ENCODE data around the gene PEX14. TPM values are rescaled to one million over a fixed set of nuclear protein-coding genes. Genes with fewer than 3 reads are reported as not detected.

PEX14 gene
- total and polyA plus RNA-seq, 2 experiments from 2014 or later = 10.0 to 20.9 TPM

GRCh38 chr1:10674700-10675609, 200.2 kb downstream of the PEX14 start:
- Histone ChIP-seq H2AFZ (no peak overlapping the region), H3K9me2 (replicated peaks; ENCODE audit: insufficient read depth) (no peaks in the 10 kb centered on the region), H3K27ac (peak overlapping the region; percentile 48), H3K79me2 (peaks cover 32% of the 10 kb centered on the region), H3K4me3 (no peak overlapping the region), H3K4me1 (ENCODE audit: insufficient read depth) (peaks cover 70% of the 10 kb centered on the region), H3K9me3 (ENCODE audit: low read depth) (no peaks in the 10 kb centered on the region), H3K27me3 (no peaks in the 10 kb centered on the region), H3K36me3 (replicated peaks; ENCODE audit: insufficient read depth, low read depth) (no peaks in the 10 kb centered on the region), H3K4me2 (no peak overlapping the region), H4K20me1 (ENCODE audit: insufficient read depth, poor library complexity, severe bottlenecking) (no peaks in the 10 kb centered on the region)
- TF ChIP-seq EZH2 (IDR thresholded peaks at IDR 0.05; ENCODE audit: borderline replicate concordance) (no peak), EZH2phosphoT487 (IDR thresholded peaks at IDR 0.05; ENCODE audit: low read depth, severe bottlenecking, unreplicated experiment) (no peak)
- TF ChIP-seq, protein P1, sequence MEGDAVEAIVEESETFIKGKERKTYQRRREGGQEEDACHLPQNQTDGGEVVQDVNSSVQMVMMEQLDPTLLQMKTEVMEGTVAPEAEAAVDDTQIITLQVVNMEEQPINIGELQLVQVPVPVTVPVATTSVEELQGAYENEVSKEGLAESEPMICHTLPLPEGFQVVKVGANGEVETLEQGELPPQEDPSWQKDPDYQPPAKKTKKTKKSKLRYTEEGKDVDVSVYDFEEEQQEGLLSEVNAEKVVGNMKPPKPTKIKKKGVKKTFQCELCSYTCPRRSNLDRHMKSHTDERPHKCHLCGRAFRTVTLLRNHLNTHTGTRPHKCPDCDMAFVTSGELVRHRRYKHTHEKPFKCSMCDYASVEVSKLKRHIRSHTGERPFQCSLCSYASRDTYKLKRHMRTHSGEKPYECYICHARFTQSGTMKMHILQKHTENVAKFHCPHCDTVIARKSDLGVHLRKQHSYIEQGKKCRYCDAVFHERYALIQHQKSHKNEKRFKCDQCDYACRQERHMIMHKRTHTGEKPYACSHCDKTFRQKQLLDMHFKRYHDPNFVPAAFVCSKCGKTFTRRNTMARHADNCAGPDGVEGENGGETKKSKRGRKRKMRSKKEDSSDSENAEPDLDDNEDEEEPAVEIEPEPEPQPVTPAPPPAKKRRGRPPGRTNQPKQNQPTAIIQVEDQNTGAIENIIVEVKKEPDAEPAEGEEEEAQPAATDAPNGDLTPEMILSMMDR (IDR thresholded peaks at IDR 0.05; ENCODE audit: poor library complexity) = no peak
- 71% methylated on average over 27 of the region's 29 CpGs for WGBS (ENCODE audit: low lambda C conversion rate, missing lambda C conversion rate)
- DNase-seq (ENCODE audit: low spot score) = no peak

DNA sequence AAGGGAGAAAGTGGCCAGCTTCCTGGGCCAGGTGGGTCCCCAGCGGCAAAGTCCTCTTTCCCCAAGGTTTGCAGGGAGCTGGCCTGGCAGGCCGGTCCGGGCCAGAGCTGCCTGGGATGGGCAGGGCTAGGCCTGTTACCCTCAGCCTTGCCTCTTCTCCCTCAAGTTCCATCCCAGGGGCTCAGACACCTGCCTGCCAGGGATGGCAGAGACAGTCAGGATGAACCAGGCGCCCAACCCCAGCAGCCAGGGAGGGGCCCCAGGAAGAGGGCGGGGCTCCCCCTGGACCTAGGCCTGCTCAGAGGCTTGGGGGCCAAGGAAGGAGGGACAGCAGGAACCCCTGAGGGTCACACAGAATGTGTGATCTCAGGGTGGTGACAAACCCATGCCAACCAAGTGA, 201.1 kb downstream of the PEX14 start:
- Histone ChIP-seq H3K27ac (no peak overlapping the region), H2AFZ (no peak overlapping the region), H3K4me2 (no peak overlapping the region), H4K20me1 (ENCODE audit: insufficient read depth, poor library complexity, severe bottlenecking) (no peaks in the 10 kb centered on the region), H3K9me2 (replicated peaks; ENCODE audit: insufficient read depth) (no peaks in the 10 kb centered on the region), H3K79me2 (peaks cover 32% of the 10 kb centered on the region), H3K4me1 (ENCODE audit: insufficient read depth) (peaks cover 76% of the 10 kb centered on the region), H3K4me3 (no peak overlapping the region), H3K27me3 (no peaks in the 10 kb centered on the region), H3K9me3 (ENCODE audit: low read depth) (no peaks in the 10 kb centered on the region), H3K36me3 (replicated peaks; ENCODE audit: insufficient read depth, low read depth) (no peaks in the 10 kb centered on the region)
- TF ChIP-seq EZH2phosphoT487 (IDR thresholded peaks at IDR 0.05; ENCODE audit: low read depth, severe bottlenecking, unreplicated experiment) (no peak), EZH2 (IDR thresholded peaks at IDR 0.05; ENCODE audit: borderline replicate concordance) (no peak)
- TF ChIP-seq, protein P1 (IDR thresholded peaks at IDR 0.05; ENCODE audit: poor library complexity) = no peak
- 98% methylated on average over 5 of the region's 5 CpGs for WGBS (ENCODE audit: low lambda C conversion rate, missing lambda C conversion rate)
- DNase-seq (ENCODE audit: low spot score) = no peak

- Histone ChIP-seq H3K27me3 (no peaks in the 10 kb centered on the region), H3K79me2 (peaks cover 35% of the 10 kb centered on the region), H3K27ac (no peak overlapping the region), H3K36me3 (replicated peaks; ENCODE audit: insufficient read depth, low read depth) (no peaks in the 10 kb centered on the region), H3K4me1 (ENCODE audit: insufficient read depth) (peaks cover 74% of the 10 kb centered on the region), H3K9me2 (replicated peaks; ENCODE audit: insufficient read depth) (no peaks in the 10 kb centered on the region), H3K4me2 (peak overlapping the region; percentile 33), H2AFZ (no peak overlapping the region), H3K9me3 (ENCODE audit: low read depth) (no peaks in the 10 kb centered on the region), H3K4me3 (no peak overlapping the region), H4K20me1 (ENCODE audit: insufficient read depth, poor library complexity, severe bottlenecking) (no peaks in the 10 kb centered on the region)
- no peak for TF ChIP-seq EZH2 (IDR thresholded peaks at IDR 0.05; ENCODE audit: borderline replicate concordance)
- TF ChIP-seq, protein P1 (IDR thresholded peaks at IDR 0.05; ENCODE audit: poor library complexity) = no peak
- TF ChIP-seq EZH2phosphoT487 (IDR thresholded peaks at IDR 0.05; ENCODE audit: low read depth, severe bottlenecking, unreplicated experiment) = no peak
- DNase-seq (ENCODE audit: low spot score) = no peak
- 73% methylated on average over 13 of the region's 13 CpGs for WGBS (ENCODE audit: low lambda C conversion rate, missing lambda C conversion rate)
Observed at GRCh38 chr1:10676963-10677362, 202.2 kb downstream of the PEX14 start.

Measured in hepatocyte (in vitro differentiated cells).